MCF 10A (cell line): ENCODE measurements around the gene FARSA. TPM values are rescaled to one million over a fixed set of nuclear protein-coding genes. Genes with fewer than 3 reads are reported as not detected.

Source experiments
- BruUV-seq: library from RNA; stranded (reverse); fragments of 400-500 nt; replicated peaks from 2 replicates; lab custom pipeline; 2021; lab: Mats Ljungman, UMichigan
- CTCF ChIA-PET: fragments of 300-600 bp; sonication (Branson Sonifier 250); formaldehyde crosslinking; extraction: SDS; loops from one replicate; lab custom pipeline; 2021; ENCODE audit warnings: antibody characterized with exemption, inconsistent platforms; lab: Yijun Ruan, JAX
- POLR2A ChIA-PET: fragments of 300-600, 350-650 bp; sonication (Branson Sonifier 250); formaldehyde crosslinking; extraction: SDS; loops from one replicate; lab custom pipeline; 2020; ENCODE audit warnings: antibody characterized with exemption, inconsistent platforms; lab: Yijun Ruan, JAX
- DNase-seq: peaks from one replicate; pipeline ENCODE4 v3.0.0-alpha.2; 2018; ENCODE audit not compliant: unreplicated experiment
- H3K27ac Mint-ChIP-seq: one replicate; pipeline ENCODE4 v1.8.0; 2022; ENCODE audit warnings: mild to moderate bottlenecking, low read depth, mixed read lengths; ENCODE audit not compliant: unreplicated experiment
- H3K27me3 Mint-ChIP-seq: one replicate; pipeline ENCODE4 v1.8.0; 2022; ENCODE audit warnings: mixed read lengths; ENCODE audit not compliant: insufficient read depth, unreplicated experiment
- H3K36me3 Mint-ChIP-seq: one replicate; pipeline ENCODE4 v1.8.0; 2022; ENCODE audit warnings: mild to moderate bottlenecking, moderate library complexity, mixed read lengths; ENCODE audit not compliant: insufficient read depth, unreplicated experiment
- H3K4me1 Mint-ChIP-seq: one replicate; pipeline ENCODE4 v1.8.0; 2022; ENCODE audit warnings: mixed read lengths; ENCODE audit not compliant: insufficient read depth, unreplicated experiment
- H3K4me3 Mint-ChIP-seq: one replicate; pipeline ENCODE4 v1.8.0; 2022; ENCODE audit warnings: mild to moderate bottlenecking, moderate library complexity, mixed read lengths; ENCODE audit not compliant: unreplicated experiment
- H3K9me3 Mint-ChIP-seq: one replicate; pipeline ENCODE4 v1.8.0; 2022; ENCODE audit warnings: mixed read lengths; ENCODE audit not compliant: unreplicated experiment
- intact Hi-C: fragments of 100-400 bp; cut with micrococcal nuclease; formaldehyde crosslinking; loops from 2 replicates; pipeline ENCODE4 v1.14.1; 2022
- total RNA-seq: library from RNA; stranded (reverse); gene quantifications from 2 replicates; pipeline ENCODE4 v1.2.3, GENCODE V29; 2022
- TF ChIP-seq, protein P1 (sequence below): fragments of 200-600 bp; IDR thresholded peaks from one replicate; pipeline ENCODE4 v1.8.0; 2022; ENCODE audit warnings: antibody characterized with exemption, mild to moderate bottlenecking; ENCODE audit not compliant: unreplicated experiment

Gene FARSA
- total RNA-seq, 1 experiment from 2014 or later, result 107 TPM

DNA sequence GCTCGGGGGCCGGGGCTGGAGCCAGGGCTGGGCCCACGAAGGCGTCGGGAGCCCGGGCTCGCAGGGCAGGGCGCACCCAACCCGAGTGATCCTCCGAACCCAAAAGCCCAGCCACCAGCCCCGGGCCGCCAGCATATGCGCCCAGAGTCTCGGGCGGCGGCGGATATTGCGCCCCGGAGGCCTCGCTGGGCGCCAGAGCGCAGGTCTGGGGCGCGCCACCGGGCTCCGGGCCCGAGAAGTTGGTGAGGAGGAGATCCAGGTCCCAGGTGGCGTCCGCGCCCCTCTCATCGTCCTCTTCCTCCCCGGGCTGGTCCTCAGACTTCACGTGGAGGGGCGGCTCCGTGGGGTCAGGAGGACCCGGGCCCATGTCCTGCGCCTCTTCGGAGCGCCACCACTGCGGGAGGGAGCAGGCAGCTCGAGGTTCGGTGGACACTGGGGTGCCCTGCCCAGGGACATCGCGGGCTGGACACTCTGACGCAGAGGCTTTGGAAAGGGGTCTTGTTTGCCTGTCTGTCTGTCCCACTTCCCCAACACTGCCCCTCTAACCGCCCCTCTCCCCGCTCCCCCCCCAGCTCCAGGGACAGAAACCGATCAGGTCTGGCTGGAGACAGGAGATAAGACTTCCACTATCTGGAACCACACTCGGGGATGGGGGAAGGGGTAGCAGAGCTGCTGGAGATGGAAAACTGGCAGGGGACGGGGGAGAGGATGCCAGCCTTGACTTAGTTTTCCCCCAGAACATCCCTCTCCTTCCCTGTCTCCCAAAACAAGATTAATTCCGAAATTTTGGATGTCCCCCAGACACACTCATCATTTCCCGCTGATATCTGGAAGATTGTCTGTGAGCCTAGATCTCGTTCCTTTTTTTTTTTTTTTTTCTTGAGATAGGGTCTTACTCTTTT is 47.5 kb downstream of the FARSA start:
- H3K36me3 Mint-ChIP-seq, result peaks cover 3% of the 10 kb centered on the region
- H3K27ac Mint-ChIP-seq, result no peak overlapping the region
- no peaks in the 10 kb centered on the region for H3K9me3 Mint-ChIP-seq
- BruUV-seq, result no TSS peak
- H3K27me3 Mint-ChIP-seq, result no peaks in the 10 kb centered on the region
- ChIA-PET POLR2A (interaction anchor here (0.6 to 1.2 kb wide), 3 partner anchors 70 to 95 kb away, joined by 3 to 6 read pairs (median 4); partner anchors contain the start of gene JUNB), CTCF (interaction anchor here (0.5 to 0.6 kb wide), 4 partner anchors 15 to 1486 kb away, joined by 3 to 6 read pairs (median 4); no protein-coding TSS in a partner anchor)
- TF ChIP-seq, protein P1, sequence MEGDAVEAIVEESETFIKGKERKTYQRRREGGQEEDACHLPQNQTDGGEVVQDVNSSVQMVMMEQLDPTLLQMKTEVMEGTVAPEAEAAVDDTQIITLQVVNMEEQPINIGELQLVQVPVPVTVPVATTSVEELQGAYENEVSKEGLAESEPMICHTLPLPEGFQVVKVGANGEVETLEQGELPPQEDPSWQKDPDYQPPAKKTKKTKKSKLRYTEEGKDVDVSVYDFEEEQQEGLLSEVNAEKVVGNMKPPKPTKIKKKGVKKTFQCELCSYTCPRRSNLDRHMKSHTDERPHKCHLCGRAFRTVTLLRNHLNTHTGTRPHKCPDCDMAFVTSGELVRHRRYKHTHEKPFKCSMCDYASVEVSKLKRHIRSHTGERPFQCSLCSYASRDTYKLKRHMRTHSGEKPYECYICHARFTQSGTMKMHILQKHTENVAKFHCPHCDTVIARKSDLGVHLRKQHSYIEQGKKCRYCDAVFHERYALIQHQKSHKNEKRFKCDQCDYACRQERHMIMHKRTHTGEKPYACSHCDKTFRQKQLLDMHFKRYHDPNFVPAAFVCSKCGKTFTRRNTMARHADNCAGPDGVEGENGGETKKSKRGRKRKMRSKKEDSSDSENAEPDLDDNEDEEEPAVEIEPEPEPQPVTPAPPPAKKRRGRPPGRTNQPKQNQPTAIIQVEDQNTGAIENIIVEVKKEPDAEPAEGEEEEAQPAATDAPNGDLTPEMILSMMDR, result no peak
- peak overlapping the region; percentile 50 for H3K4me3 Mint-ChIP-seq
- intact Hi-C loops, result no loop called here
- peaks cover 7% of the 10 kb centered on the region for H3K4me1 Mint-ChIP-seq
- no peak for DNase-seq

DNA sequence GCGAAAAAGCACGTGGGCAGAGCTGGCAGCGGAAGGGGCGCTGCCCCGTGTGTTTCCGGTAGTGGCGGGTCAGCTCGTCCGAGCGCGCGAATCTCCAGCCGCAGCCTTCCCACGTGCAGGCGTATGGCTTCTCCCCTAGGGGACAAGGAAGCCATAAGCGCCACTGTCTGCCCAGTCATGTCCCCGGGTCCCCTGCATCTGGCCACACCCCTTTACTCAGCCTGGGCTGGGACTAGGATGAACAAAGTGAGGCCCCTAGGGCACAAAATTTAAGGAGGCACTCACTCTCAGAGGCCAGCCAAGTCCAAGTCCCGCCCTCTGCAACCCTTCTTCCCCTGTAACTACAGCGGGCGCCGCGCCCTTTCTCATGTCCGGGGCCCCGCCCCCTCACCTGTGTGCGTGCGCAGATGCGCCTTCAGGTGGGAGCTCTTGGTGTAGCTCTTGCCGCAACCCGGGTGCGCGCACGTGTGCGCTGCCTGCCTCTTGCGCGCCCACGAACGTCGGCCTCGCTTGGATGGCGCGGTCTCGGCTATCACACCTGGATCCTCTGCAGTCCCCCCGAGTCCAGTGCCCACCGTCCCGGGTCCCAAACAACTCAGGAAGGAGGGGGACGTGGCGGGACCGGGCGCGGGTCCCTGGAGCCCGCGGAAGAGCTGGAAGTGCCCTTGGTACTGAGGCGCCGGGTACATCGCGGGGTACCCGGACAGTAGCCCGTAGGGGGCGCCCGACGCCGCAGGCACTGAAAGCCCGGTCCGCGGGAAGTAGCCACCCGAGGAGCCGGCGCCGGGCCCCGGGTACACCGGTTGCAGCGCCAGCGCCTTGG is 48.4 kb downstream of the FARSA start:
- ChIA-PET CTCF (interaction anchor here (0.5 to 2.9 kb wide), 5 partner anchors 12 to 192 kb away, joined by 3 to 20 read pairs (median 5); no protein-coding TSS in a partner anchor), POLR2A (interaction anchor here (0.6 to 1.2 kb wide), 4 partner anchors 54 to 94 kb away, joined by 3 to 6 read pairs (median 4); partner anchors contain the start of gene JUNB)
- H3K27ac Mint-ChIP-seq, result no peak overlapping the region
- H3K4me1 Mint-ChIP-seq, result no peaks in the 10 kb centered on the region
- no peaks in the 10 kb centered on the region for H3K9me3 Mint-ChIP-seq
- peak; percentile 94 for DNase-seq
- BruUV-seq, result no TSS peak
- H3K36me3 Mint-ChIP-seq, result no peaks in the 10 kb centered on the region
- H3K27me3 Mint-ChIP-seq, result no peaks in the 10 kb centered on the region
- H3K4me3 Mint-ChIP-seq, result peak overlapping the region; percentile 72
- intact Hi-C loops, result no loop called here
- TF ChIP-seq, protein P1, result peak; percentile 58

DNA sequence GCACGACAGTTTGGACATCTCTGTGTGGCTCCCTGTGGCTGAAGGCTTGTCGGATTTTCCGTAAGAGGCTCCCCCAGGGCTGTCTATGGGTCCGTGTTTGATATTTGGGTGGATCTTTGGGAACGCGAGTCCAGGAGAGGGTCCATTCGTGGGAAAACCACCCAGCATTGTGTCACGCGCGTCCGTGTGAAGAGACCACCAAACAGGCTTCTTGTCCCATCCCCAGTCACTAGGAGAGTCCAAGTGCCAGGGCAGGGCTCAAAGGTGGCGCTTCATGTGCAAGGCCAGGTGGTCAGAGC is 48.9 kb downstream of the FARSA start:
- TF ChIP-seq, protein P1, result no peak
- ChIA-PET CTCF (interaction anchor here (0.5 to 2.9 kb wide), 3 partner anchors 12 to 166 kb away, joined by 3 to 20 read pairs (median 5); no protein-coding TSS in a partner anchor), POLR2A (interaction anchor here (0.7 to 1.0 kb wide), 2 partner anchors 54 to 93 kb away, joined by 3 to 6 read pairs; partner anchors contain the start of gene JUNB)
- H3K27me3 Mint-ChIP-seq, result no peaks in the 10 kb centered on the region
- no peak for DNase-seq
- BruUV-seq, result no TSS peak
- H3K36me3 Mint-ChIP-seq, result no peaks in the 10 kb centered on the region
- no peaks in the 10 kb centered on the region for H3K9me3 Mint-ChIP-seq
- intact Hi-C loops, result no loop called here
- no peak overlapping the region for H3K27ac Mint-ChIP-seq
- peak overlapping the region; percentile 72 for H3K4me3 Mint-ChIP-seq
- H3K4me1 Mint-ChIP-seq, result no peaks in the 10 kb centered on the region
